ENCODE data around the gene LYPD1. TPM values are rescaled to one million over a fixed set of nuclear protein-coding genes. Genes with fewer than 3 reads are reported as not detected.

The LYPD1 gene
- total RNA-seq, 1 donor from 2014 or later: 53.2 TPM

DNA sequence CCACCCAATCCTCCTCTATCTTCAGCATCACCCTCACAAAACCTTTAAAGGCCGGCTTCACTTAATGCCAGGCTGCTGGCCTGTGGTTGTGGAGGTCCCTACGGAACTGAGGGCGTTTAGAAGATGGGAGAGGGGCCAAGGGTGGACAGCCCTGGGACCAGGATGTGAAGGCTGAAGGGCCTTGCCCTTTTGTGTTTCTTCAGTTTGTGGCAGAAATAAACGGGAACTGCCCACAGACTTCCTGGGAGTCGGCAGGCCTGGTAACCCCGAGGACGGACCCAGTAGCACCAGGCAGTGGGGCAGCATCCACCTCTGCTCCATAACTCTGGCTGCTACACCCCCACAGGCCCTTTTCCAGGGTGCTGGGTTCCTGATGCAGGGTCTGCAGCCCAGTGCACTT is 51.3 kb downstream of the LYPD1 start:
- TF ChIP-seq, protein P1, sequence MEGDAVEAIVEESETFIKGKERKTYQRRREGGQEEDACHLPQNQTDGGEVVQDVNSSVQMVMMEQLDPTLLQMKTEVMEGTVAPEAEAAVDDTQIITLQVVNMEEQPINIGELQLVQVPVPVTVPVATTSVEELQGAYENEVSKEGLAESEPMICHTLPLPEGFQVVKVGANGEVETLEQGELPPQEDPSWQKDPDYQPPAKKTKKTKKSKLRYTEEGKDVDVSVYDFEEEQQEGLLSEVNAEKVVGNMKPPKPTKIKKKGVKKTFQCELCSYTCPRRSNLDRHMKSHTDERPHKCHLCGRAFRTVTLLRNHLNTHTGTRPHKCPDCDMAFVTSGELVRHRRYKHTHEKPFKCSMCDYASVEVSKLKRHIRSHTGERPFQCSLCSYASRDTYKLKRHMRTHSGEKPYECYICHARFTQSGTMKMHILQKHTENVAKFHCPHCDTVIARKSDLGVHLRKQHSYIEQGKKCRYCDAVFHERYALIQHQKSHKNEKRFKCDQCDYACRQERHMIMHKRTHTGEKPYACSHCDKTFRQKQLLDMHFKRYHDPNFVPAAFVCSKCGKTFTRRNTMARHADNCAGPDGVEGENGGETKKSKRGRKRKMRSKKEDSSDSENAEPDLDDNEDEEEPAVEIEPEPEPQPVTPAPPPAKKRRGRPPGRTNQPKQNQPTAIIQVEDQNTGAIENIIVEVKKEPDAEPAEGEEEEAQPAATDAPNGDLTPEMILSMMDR (IDR thresholded peaks at IDR 0.05; ENCODE audit: insufficient read depth, low read length, poor library complexity, severe bottlenecking): no peak
- no peaks in the 10 kb centered on the region for H3K36me3 ChIP-seq (ENCODE audit: control insufficient read depth, insufficient read depth, low read length)
- no peaks in the 10 kb centered on the region for H3K27me3 ChIP-seq (ENCODE audit: control insufficient read depth, insufficient read depth, low read length)
- no peak overlapping the region for H3K4me3 ChIP-seq (ENCODE audit: low read depth, low read length)
- no peak for DNase-seq (ENCODE audit: low read depth)

- H3K4me3 ChIP-seq (ENCODE audit: low read depth, low read length): no peak overlapping the region
- no peaks in the 10 kb centered on the region for H3K27me3 ChIP-seq (ENCODE audit: control insufficient read depth, insufficient read depth, low read length)
- H3K36me3 ChIP-seq (ENCODE audit: control insufficient read depth, insufficient read depth, low read length): no peaks in the 10 kb centered on the region
- no peak for DNase-seq (ENCODE audit: low read depth)
- TF ChIP-seq, protein P1 (IDR thresholded peaks at IDR 0.05; ENCODE audit: insufficient read depth, low read length, poor library complexity, severe bottlenecking): no peak
Measured at GRCh38 chr2:132617989-132618388, 52.0 kb downstream of the LYPD1 start.

GRCh38 chr2:132615329-132616085 is 54.5 kb downstream of the LYPD1 start:
- no peak overlapping the region for H3K4me3 ChIP-seq (ENCODE audit: low read depth, low read length)
- no peaks in the 10 kb centered on the region for H3K27me3 ChIP-seq (ENCODE audit: control insufficient read depth, insufficient read depth, low read length)
- TF ChIP-seq, protein P1 (IDR thresholded peaks at IDR 0.05; ENCODE audit: insufficient read depth, low read length, poor library complexity, severe bottlenecking): no peak
- no peaks in the 10 kb centered on the region for H3K36me3 ChIP-seq (ENCODE audit: control insufficient read depth, insufficient read depth, low read length)
- no peak for DNase-seq (ENCODE audit: low read depth)

- DNase-seq (ENCODE audit: low read depth): no peak
Measured at GRCh38 chr2:132611719-132612118, 58.3 kb downstream of the LYPD1 start.

DNA sequence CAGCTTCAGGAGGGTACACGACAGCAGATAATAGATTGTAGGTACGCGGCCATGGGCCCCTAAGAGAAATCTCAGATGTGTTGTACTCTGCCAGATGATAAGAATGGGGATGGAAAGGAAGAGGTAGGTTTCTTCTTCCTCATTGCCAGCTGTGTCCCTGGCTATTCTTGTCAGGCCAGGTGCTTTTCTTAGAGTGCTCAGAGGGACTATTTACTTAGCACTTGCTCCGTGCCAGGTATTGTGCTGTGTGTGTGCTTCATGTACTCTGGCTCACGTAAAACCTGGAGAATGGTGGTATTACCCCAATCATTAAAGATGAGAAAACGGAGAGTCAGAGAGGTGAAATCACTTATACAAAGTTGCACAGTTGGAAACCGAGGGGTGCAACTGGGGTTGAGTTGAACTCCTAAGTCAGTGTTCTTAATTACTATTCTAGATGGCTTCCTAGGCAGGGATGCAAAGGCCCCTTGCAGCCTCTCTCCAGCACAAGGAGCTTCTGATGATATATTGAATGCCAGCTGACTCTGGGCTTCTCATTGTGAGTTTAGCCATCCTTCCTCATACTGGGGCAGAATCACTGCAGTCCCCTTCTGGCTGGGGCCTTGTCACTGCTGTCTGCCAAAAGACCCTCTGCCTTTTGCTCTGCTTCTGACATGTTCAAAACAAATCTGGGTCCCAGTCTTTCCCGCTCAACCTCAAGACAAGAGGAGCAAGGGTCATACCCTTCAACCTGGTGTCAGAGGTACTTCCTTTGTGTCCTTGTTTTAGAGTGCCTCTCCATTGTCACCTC is 60.7 kb downstream of the LYPD1 start:
- DNase-seq (ENCODE audit: low read depth): no peak
- TF ChIP-seq, protein P1 (IDR thresholded peaks at IDR 0.05; ENCODE audit: insufficient read depth, low read length, poor library complexity, severe bottlenecking): no peak
- Histone ChIP-seq H3K4me3 (ENCODE audit: low read depth, low read length) (no peak overlapping the region), H3K36me3 (ENCODE audit: control insufficient read depth, insufficient read depth, low read length) (no peaks in the 10 kb centered on the region), H3K27me3 (ENCODE audit: control insufficient read depth, insufficient read depth, low read length) (no peaks in the 10 kb centered on the region)

More at GRCh38 chr2:132611719-132612118, 58.3 kb downstream of the LYPD1 start:
- TF ChIP-seq, protein P1 (IDR thresholded peaks at IDR 0.05; ENCODE audit: insufficient read depth, low read length, poor library complexity, severe bottlenecking): no peak
- no peaks in the 10 kb centered on the region for H3K27me3 ChIP-seq (ENCODE audit: control insufficient read depth, insufficient read depth, low read length)
- no peak overlapping the region for H3K4me3 ChIP-seq (ENCODE audit: low read depth, low read length)
- H3K36me3 ChIP-seq (ENCODE audit: control insufficient read depth, insufficient read depth, low read length): no peaks in the 10 kb centered on the region

All from kidney epithelial cell (primary cell).